Left colon (tissue), 2 donors: Measurements from ENCODE around the gene CGB8. TPM values are rescaled to one million over a fixed set of nuclear protein-coding genes. Genes with fewer than 3 reads are reported as not detected.

Experiments
- ATAC-seq: fragments of 200-7000 bp; cut with Tn5 transposase; one replicate; pipeline ENCODE4 v1.9.1; 2020; ENCODE audit warnings: mild to moderate bottlenecking, moderate library complexity
- DNase-seq, 2 donors: peaks; one replicate each; pipeline ENCODE4 v3.0.0-alpha.2; 2020
- intact Hi-C, 2 donors: fragments of 100-400 bp; cut with DNase I in 1 of 2; cut with micrococcal nuclease in 1 of 2; formaldehyde crosslinking; loops; one replicate each; pipeline versions ENCODE4 v1.11.2 to v1.14.0; 2022; cut with DNase I, micrococcal nuclease
- microRNA-seq, 2 donors: library from miRNA; unstranded; fragments of <30 nt; microRNA quantifications; one replicate each; pipeline versions ENCODE4 v1.1.0 to v1.2.0, GENCODE V29; 2020
- total RNA-seq, 2 donors: library from RNA; stranded (reverse); fragmentation: NEBNext Ultra II Directional; extraction: Animal tissue kit (Norgen Biotek cat#: 25700); gene quantifications; one replicate each; pipeline ENCODE4 v1.2.1, GENCODE V29; 2021
- donor health status: DM: no; HTN: no; CAD: no.
- donor health status: DM: yes; HTN: yes; CAD: no.

Gene CGB8
- total RNA-seq, 2 donors from 2014 or later: not detected

- intact Hi-C loops: no loop called here
- ATAC-seq: no peak
- DNase-seq: no peak
These were observed 31.8 kb downstream of the CGB8 start, which contains the start of gene LHB for GRCh38 chr19:49017041-49017665. Gene LHB (minus strand): TSS chr19:49017091. CDS start chr19:49017081, 10 bp downstream.

- DNase-seq (no peak), ATAC-seq (no peak)
- intact Hi-C loops: no loop called here
These were observed 32.7 kb downstream of the CGB8 start for GRCh38 chr19:49016067-49016839.

- ATAC-seq: no peak
- no peak for DNase-seq
- intact Hi-C loops: no loop called here
These were observed 34.0 kb downstream of the CGB8 start for GRCh38 chr19:49014870-49015255.

DNA sequence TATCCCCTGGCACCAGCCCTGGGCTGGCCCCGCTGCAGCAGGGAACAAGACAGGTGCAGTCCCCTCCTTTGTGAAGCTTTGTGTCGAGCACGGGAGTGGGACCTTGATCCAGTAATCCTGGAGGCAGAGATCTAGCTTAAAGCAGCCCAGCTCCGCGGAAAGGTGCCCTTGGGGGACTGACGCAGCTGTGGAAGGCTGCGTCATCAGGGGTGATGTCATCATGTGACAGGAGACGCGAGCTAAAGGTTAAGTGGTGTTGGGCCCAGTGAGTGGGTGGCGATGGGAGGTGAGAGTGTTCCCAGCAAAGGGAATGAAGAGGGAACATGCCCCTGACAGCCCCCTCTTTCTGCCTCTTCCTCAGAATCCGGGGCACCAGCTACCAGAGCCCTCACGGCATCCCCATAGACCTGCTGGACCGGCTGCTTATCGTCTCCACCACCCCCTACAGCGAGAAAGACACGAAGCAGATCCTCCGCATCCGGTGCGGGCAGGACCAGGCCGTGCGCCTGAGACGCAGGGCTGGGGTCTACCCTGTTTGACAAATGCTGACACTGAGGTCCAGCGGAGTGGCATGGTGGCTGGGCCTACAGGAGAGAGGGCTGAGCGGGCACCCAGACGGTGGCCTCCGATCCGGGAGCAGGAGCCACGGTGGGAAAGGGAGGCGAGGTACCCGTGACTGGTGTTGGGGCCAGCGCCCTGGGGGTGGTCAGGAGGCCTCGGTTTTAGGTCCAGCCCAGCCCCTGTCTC lies 34.6 kb downstream of the CGB8 start:
- intact Hi-C loops: no loop called here
- ATAC-seq (no peak), DNase-seq (no peak)

GRCh38 chr19:49011194-49011593 lies 37.7 kb downstream of the CGB8 start:
- ATAC-seq (no peak), DNase-seq (no peak)
- intact Hi-C loops: no loop called here

- no peak for DNase-seq
- no peak for ATAC-seq
- intact Hi-C loops: no loop called here
These were observed 38.5 kb downstream of the CGB8 start for GRCh38 chr19:49010453-49010852.

GRCh38 chr19:49009828-49010227 lies 39.1 kb downstream of the CGB8 start:
- no peak for DNase-seq
- no peak for ATAC-seq
- intact Hi-C loops: no loop called here

- no peak for DNase-seq
- intact Hi-C loops: no loop called here
- ATAC-seq: no peak
These were observed 42.0 kb downstream of the CGB8 start for GRCh38 chr19:49006905-49007304.

- no peak for DNase-seq
- no peak for ATAC-seq
- intact Hi-C loops: no loop called here
These were observed 43.8 kb downstream of the CGB8 start for GRCh38 chr19:49004964-49005614.

- DNase-seq: no peak
- ATAC-seq: no peak
- intact Hi-C loops: no loop called here
These were observed 44.8 kb downstream of the CGB8 start for GRCh38 chr19:49004133-49004532.

DNA sequence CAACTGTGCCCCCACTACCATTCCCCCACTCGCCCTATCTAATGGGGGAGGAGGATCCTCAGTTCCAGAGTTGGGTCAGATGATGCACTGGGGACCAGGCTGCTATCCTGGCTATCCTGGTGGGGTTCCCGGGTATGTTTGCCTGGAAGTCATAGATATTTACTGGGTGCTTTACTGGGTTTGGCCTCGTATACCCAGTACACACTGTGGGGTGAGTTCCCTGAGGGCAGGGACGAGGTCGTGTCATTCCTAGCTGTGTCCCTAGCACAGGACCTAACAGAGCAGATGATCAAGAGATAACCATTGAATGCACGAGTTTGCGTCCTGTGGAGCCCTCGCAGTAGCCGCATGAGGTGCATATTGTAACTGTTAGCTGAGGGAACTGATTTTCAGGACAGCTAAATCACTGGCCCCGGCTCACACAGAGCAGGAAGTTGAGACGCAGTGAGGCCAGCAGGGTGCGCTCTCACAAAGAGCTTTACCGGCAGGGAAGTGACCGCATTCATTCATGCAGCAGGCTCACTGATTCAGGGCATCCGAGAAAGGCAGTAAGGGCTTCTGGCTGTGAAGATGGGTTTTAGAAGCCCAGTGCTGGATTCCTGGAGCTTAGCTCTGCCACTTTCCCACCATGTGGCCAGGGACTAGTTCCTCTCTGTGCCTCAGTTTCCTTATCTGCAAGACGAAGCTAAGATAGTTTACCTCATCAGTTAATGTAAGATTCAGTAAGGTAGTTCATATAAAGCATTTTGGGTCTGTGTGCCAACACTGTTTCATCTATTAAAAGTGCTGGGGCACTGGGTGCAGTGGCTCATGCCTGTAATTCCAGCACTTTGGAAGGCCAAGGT lies 49.2 kb downstream of the CGB8 start:
- ATAC-seq (peak; percentile 85), DNase-seq (peak in 1 of 2 donors; percentile 72)
- intact Hi-C loops: no loop called here

DNA sequence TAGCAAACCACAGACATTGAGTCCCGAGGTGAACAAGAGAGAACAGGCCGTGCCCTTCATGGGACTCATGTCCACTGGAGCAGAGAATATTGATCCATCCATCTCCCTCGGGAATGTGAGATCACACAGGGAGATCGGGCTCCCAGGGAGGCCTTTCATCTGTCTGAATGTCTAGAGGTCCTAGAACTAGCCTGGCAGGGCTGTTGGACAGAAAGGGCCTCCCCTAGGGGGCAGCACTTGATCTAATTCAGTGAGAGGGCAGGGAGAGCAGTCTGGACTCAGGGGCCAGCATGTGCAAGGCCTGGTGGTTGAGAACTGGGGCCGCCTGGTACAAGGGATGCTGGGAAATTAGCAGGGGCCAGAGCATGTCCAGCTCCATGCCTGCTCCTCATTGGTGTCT lies 50.9 kb downstream of the CGB8 start:
- ATAC-seq (no peak), DNase-seq (peak in 1 of 2 donors; percentile 76)
- intact Hi-C loops: no loop called here

Small RNA genes within 50 kb of the gene (microRNA-seq; reads per million reads assigned to microRNA genes)
- gene MIR6798: 0 reads per million in 2 donors

Other genes starting within 250 kb of the CGB8 start
- gene BCAT2, start 238.1 kb downstream of the CGB8 start, total RNA-seq: 10 to 100 TPM; 57.5 to 78.0 TPM
- gene HSD17B14, start 212.6 kb downstream of the CGB8 start, total RNA-seq: 1 to 10 TPM; 3.3 to 4.6 TPM
- 1 to 10 TPM; 4.3 to 8.6 TPM for gene PLEKHA4, start 180.5 kb downstream of the CGB8 start, total RNA-seq
- gene PPP1R15A, start 176.7 kb downstream of the CGB8 start, total RNA-seq: 10 to 100 TPM; 39.4 to 40.4 TPM
- not detected for gene TULP2, start 150.4 kb downstream of the CGB8 start, total RNA-seq
- gene NUCB1, start 148.8 kb downstream of the CGB8 start, total RNA-seq: 100 to 1,000 TPM; 207 to 210 TPM
- under 1 TPM in 1 of 2 donors, not detected in 1; 0.56 TPM for gene DHDH, start 115.4 kb downstream of the CGB8 start, total RNA-seq
- 100 to 1,000 TPM; 128 to 174 TPM for gene BAX, start 94.2 kb downstream of the CGB8 start, total RNA-seq
- 1,000 to 10,000 TPM in 1 of 2 donors, 100 to 1,000 TPM in 1; 931 to 1,901 TPM for gene FTL, start 83.8 kb downstream of the CGB8 start, total RNA-seq
- gene GYS1, start 55.8 kb downstream of the CGB8 start, total RNA-seq: 10 to 100 TPM; 41.4 to 48.6 TPM
- 10 to 100 TPM; 47.9 to 56.7 TPM for gene RUVBL2, start 55.2 kb downstream of the CGB8 start, total RNA-seq
- not detected for gene LHB, start 32.0 kb downstream of the CGB8 start, total RNA-seq
- not detected for gene CGB3, start 24.8 kb downstream of the CGB8 start, total RNA-seq
- not detected for gene CGB2, start 17.2 kb downstream of the CGB8 start, total RNA-seq
- gene CGB1, start 12.2 kb downstream of the CGB8 start, total RNA-seq: not detected
- not detected for gene CGB5, start 5.3 kb downstream of the CGB8 start, total RNA-seq
- not detected for gene CGB7, start 8.6 kb upstream of the CGB8 start, total RNA-seq
- gene NTF4, start 15.7 kb upstream of the CGB8 start, total RNA-seq: not detected
- gene KCNA7, start 23.6 kb upstream of the CGB8 start, total RNA-seq: not detected
- 100 to 1,000 TPM; 138 to 143 TPM for gene SNRNP70, start 36.3 kb upstream of the CGB8 start, total RNA-seq
- 10 to 100 TPM in 1 of 2 donors, 1 to 10 TPM in 1; 8.8 to 11.4 TPM for gene LIN7B, start 65.3 kb upstream of the CGB8 start, total RNA-seq
- 1 to 10 TPM; 1.8 to 2.0 TPM for gene C19orf73, start 70.0 kb upstream of the CGB8 start, total RNA-seq
- 10 to 100 TPM; 21.8 to 24.2 TPM for gene PPFIA3, start 70.4 kb upstream of the CGB8 start, total RNA-seq
- 1 to 10 TPM; 1.2 to 1.3 TPM for gene HRC, start 106.3 kb upstream of the CGB8 start, total RNA-seq
- gene TRPM4, start 108.7 kb upstream of the CGB8 start, total RNA-seq: 100 to 1,000 TPM; 244 to 291 TPM